Right cardiac atrium (tissue), 5 donors: ENCODE measurements around the gene CAVIN1. TPM values are rescaled to one million over a fixed set of nuclear protein-coding genes. Genes with fewer than 3 reads are reported as not detected.
"Not testable (repeated sequence)": the region's sequence is repeated elsewhere in the genome, so short reads cannot be mapped to it uniquely, and the experiment has no call there.

Experiments used
- ATAC-seq, 2 donors: fragments of 200-7000 bp; cut with Tn5 transposase; one replicate each; pipeline versions ENCODE4 v1.8.0 to v1.9.1; 2020; ENCODE audit warnings: moderate library complexity in 2 of 2, mild to moderate bottlenecking in 1 of 2
- DNase-seq, 3 donors: peaks; one replicate each; pipeline ENCODE4 v3.0.0-alpha.2; 2020
- H3K27ac ChIP-seq: one replicate; pipeline ENCODE4 v1.5.1; 2013; ENCODE audit warnings: mild to moderate bottlenecking, low read length, control low read depth, moderate library complexity
- H3K27me3 ChIP-seq: one replicate; pipeline ENCODE4 v1.6.1; 2013; ENCODE audit not compliant: control insufficient read depth, insufficient read depth
- H3K4me1 ChIP-seq: one replicate; pipeline ENCODE4 v1.6.1; 2013; ENCODE audit warnings: low read length; ENCODE audit not compliant: control insufficient read depth, insufficient read depth
- H3K4me3 ChIP-seq: one replicate; pipeline ENCODE4 v1.5.1; 2013; ENCODE audit warnings: low read length, control low read depth
- H3K9me3 ChIP-seq: one replicate; pipeline ENCODE4 v1.6.1; 2013; ENCODE audit warnings: low read length; ENCODE audit not compliant: control insufficient read depth
- WGBS: extraction: QIAGEN DNeasy Blood & Tissue Kit; methylation state at CpG from one replicate; pipeline ENCODE4 v1.1.7; 2013; 5-methylcytosine and 5-hydroxymethylcytosine counted together
- intact Hi-C, 4 donors: fragments of 100-400 bp; cut with DNase I; formaldehyde crosslinking; loops; one replicate each; pipeline versions ENCODE4 v1.11.0 to v1.14.0; 2022 to 2023
- polyA plus RNA-seq: library from polyadenylated mRNA; stranded (reverse); fragments of 200-250 nt; gene quantifications from one replicate; pipeline ENCODE4 v1.2.3, GENCODE V29; 2013
- total RNA-seq, 4 donors: library from RNA; stranded (reverse); fragmentation: NEBNext Ultra II Directional; extraction: Animal tissue kit (Norgen Biotek cat#: 25700); gene quantifications; one replicate each; pipeline ENCODE4 v1.2.1, GENCODE V29; 2021
- donor health status: healthy with polysubstance abuse.
- donor health status: DM: no; HTN: yes; CAD: no.
- donor health status: DM: no; HTN: no; CAD: no.
- donor health status: DM: no; HTN: yes; CAD: no; lungs with severe emphysema.
- donor health status: DM: yes; HTN: yes; CAD: no.

The CAVIN1 gene
- total and polyA plus RNA-seq, 5 donors, result 153 to 256 (median 189) TPM

DNA sequence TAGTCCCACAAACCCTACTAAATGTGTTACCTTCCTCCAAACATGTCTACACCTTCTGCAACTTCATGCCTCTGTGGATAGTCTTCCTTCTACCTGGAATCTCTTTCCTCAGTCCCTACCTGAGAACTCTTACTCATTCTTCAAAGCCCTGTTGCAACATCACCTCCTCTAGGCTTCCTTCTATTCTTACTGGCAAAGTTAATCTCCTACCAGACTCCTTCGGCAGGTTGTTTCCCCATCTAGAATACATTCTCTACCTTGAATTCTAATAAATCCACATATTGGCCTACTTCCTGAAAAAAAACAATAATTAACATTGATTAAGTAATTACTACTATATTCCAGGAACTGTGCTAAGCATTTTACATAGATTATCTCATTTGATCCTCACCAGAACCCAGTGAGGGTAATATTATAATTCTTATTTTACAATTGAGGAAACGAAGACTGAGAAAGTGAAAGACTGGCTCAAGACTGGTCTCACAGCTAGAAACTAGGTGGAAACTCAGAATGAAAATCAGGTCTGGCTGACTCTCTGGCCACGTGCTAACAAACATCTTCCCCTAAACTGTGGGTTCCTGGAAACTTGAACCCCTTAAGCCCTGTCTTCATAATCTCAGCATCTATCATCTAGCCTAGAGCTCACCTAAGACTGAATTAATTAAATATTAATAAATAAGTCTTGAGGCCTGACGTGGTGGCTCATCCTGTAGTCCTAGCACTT lies 30.2 kb downstream of the CAVIN1 start:
- DNase-seq (no peak), ATAC-seq (no peak)
- Histone ChIP-seq H3K27me3 (no peaks in the 10 kb centered on the region), H3K4me3 (no peak overlapping the region), H3K9me3 (no peaks in the 10 kb centered on the region), H3K27ac (no peak overlapping the region), H3K4me1 (no peaks in the 10 kb centered on the region)
- 87% methylated on average over 4 of the region's 4 CpGs for WGBS
- intact Hi-C loops, result no loop called here

DNA sequence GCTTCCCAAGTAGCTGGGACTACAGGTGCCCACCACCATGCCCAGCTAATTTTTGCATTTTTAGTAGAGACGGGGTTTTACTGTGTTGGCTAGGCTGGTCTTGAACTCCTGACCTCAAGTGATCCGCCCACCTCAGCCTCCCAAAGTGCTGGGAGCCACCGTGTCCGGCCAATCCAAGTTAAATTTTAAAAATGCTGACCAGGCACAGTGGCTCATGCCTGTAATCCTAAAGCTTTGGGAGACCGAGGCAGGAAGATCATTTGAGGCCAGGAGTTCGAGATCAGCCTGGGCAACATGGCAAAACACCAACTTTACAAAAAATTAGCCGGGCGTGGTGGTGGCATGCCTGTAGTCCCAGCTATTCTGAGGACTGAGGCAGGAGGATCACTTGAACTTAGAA lies 31.6 kb downstream of the CAVIN1 start:
- H3K9me3 ChIP-seq, H3K27me3 ChIP-seq, H3K4me3 ChIP-seq, ATAC-seq, intact Hi-C loops, H3K27ac ChIP-seq, DNase-seq, H3K4me1 ChIP-seq: not testable (repeated sequence)
- WGBS, result 90% methylated on average over 8 of the region's 8 CpGs

DNA sequence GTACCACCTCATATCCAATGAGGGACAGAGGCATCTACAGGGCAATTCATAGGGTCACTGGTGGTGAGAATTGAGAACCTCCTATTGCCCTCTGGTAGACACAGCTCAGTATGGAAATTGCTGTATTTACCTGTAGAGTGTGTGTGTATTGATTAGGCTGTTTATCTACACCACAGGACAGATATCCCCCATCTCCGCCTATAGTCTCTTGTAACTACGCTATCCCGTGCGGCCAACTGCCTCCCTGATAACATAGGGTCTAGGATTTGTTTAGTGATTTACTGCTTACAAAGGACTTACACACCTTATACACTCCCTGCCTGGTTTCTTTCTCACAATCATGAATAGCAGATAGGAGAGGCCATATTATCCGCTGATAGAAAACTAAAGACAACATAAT lies 33.2 kb downstream of the CAVIN1 start:
- H3K27me3 ChIP-seq, result no peaks in the 10 kb centered on the region
- WGBS, result 97% methylated on average over 5 of the region's 5 CpGs
- no peak for DNase-seq
- no peak overlapping the region for H3K27ac ChIP-seq
- peaks cover 2% of the 10 kb centered on the region for H3K4me1 ChIP-seq
- no peak for ATAC-seq
- intact Hi-C loops, result loop anchor here in 1 of 4 donors (5.0 kb wide), 1 partner anchor 43 kb away; no protein-coding TSS in a partner anchor
- H3K4me3 ChIP-seq, result no peak overlapping the region
- H3K9me3 ChIP-seq, result no peaks in the 10 kb centered on the region

DNA sequence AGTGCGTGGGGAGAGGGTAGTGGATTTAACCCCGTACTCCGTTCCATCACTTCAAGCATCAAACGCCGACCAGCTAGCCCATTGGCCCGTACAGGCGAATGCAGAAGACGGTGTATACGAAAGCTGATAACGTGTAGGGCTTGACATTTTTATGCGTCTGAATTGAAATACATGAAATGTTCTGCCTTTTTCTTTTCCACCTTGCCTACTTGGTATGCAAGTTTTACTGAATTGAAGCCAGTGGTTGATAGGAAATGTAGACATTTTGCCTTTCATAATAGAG lies 34.0 kb downstream of the CAVIN1 start:
- no peak for DNase-seq
- H3K27me3 ChIP-seq, result no peaks in the 10 kb centered on the region
- peak overlapping the region; percentile 50 for H3K4me3 ChIP-seq
- H3K27ac ChIP-seq, result peak overlapping the region; percentile 98
- H3K9me3 ChIP-seq, result no peaks in the 10 kb centered on the region
- WGBS, result 2% methylated on average over 11 of the region's 11 CpGs
- no peak for ATAC-seq
- intact Hi-C loops, result loop anchor here in 1 of 4 donors (5.0 kb wide), 1 partner anchor 42 kb away; no protein-coding TSS in a partner anchor
- H3K4me1 ChIP-seq, result peaks cover 2% of the 10 kb centered on the region

DNA sequence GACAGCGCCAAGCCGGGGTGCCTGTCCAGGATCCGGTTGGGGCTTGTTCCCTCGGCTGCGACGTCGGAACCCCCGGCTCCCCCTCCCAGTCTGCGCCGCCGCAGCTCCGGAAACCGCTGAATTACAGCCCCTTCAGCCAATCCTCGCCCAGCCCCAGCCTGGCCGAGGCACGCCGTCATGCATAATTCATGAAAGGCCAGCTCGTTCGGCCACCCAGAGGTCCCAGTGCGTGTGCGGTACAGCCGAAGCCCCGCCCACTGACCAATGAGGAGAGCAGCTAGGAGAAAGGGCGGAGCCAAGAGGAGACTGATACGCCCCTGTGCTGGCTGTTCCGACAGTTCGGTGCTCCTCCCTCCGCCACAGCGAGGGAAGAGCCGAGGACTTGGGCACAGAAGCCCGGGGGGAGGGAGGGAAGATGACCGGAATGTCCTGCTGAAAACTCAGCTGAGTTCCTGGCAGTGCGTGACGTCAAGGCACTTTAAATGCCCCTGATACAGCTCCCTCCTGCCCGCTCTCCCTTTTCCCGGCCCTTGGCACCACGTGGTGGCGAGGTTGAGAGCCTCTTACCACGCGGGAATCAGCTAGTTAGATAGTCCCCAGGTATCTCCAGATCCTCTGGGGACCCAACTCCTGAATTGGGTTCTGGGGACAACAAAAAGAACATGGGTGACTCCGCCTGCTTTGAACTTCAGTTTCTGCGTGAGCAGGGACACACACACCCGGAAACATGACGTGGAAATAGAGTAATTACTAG lies 34.5 kb downstream of the CAVIN1 start, which contains the start of gene STAT3:
STAT3 (minus strand) TSS at position 62 of the 754 bp plus-strand sequence. CDS start 39,926 bp downstream, outside the sequence.
- ATAC-seq (peak; percentile 98), DNase-seq (peak; percentile 100)
- no peaks in the 10 kb centered on the region for H3K27me3 ChIP-seq
- H3K4me1 ChIP-seq, result peaks cover 2% of the 10 kb centered on the region
- no peaks in the 10 kb centered on the region for H3K9me3 ChIP-seq
- WGBS, result under 1% methylated on average over 44 of the region's 44 CpGs
- H3K27ac ChIP-seq, result peak within 1 kb of the TSS; percentile 98
- intact Hi-C loops, result loop anchor here in 1 of 4 donors (5.0 kb wide), 1 partner anchor 41 kb away; no protein-coding TSS in a partner anchor
- H3K4me3 ChIP-seq, result peak within 1 kb of the TSS; percentile 81

DNA sequence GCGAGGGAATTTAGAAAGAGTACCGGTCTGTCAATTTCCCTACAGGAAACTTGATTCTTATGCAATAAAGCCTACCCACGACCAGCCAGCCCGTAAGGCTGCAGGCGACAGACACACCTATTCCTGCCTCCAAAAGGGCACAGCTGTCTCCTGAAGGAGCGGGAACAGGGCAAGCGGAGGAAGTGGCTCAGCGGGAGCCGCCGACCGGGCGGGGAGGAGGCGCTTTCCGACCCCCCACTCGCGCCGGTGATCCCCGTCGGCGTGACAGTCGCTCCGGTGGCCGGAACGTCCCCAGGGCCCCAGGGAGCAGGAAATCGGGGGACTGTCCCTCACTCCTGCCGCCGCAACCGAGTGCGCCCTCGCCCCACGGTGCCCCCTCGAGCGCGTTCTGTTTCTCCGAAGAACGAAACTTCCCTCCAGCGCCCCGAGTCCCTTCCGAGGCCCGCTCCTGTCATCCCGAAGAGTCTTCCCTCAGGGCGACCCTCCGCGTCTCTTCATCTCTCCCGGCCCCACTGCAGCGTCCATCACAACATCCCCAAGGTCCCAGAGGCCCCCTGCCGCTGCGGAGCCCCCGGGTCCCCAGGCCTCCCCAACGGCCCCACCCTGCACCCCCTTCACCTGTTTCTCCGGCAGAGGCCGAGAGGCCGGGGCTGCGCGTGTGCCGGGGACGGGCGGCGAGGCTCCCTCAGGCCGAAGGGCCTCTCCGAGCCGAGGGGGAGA lies 35.2 kb downstream of the CAVIN1 start:
- intact Hi-C loops, result loop anchor here in 1 of 4 donors (5.0 kb wide), 1 partner anchor 41 kb away; no protein-coding TSS in a partner anchor
- under 1% methylated on average over 62 of the region's 62 CpGs for WGBS
- peak; percentile 20 to 67 for ATAC-seq
- Histone ChIP-seq H3K27me3 (no peaks in the 10 kb centered on the region), H3K9me3 (no peaks in the 10 kb centered on the region), H3K4me3 (peak overlapping the region; percentile 81), H3K27ac (peak overlapping the region; percentile 96), H3K4me1 (peaks cover 2% of the 10 kb centered on the region)
- DNase-seq, result peak; percentile 55 to 77 (median 72)

DNA sequence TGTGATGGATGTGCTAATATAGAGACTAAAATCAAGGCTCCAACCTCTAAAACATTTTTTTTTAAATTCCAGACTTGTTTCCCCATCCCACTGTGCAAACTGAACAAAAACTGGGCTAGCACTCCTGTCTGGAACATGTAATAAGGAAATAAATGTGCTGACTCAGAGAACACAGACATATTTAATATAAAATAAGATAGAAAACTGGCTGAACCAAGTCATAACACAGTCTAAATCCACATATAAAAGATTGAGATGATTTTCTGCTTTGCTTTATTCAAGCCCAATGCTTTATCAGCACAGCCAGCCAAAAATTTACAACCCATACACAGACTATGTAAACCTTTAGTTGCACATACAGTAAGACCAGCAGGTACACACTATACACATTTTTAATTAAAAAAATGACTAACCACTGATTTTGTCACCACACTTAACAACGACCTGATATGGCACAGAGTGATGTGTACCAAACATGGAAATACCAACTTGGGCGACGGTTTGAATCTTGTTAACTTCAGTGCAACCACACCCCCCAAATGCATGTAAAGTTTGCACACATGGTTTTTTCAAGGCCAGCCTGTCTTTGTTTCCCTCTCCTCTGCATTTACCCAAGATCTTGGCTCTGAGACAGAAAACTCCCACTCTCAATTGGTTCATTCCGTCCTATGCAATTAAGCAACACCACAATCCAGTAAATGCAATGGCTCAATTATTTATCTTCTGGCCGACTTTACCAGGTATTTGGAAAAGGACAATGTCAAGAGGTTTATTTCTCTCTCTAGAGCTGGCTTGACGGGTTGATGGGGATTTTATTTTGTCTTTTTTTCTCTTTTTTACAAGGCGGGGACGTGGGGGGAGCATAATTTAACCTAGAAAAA lies 36.0 kb downstream of the CAVIN1 start:
- ATAC-seq (no peak), DNase-seq (no peak)
- WGBS, result 0% methylated on average over 8 of the region's 8 CpGs

DNA sequence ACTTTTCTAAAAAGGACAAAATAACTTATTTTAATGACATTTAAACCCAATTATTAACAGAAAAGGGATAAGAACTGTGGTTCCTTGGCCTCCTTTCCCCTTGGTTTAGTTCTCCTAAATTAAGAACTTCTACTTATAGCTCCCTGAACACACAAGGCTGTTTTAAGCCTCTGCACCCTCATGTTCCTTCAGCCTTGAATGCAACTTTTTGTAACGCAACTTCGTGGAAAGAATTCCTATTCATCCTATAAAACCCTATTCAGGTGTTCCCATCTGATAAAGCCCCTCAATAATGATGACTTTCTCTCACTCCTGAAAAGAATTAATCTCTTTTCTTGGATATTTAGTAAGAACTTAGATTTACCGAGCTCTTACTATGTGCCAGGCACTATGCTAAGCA lies 41.2 kb downstream of the CAVIN1 start:
- DNase-seq (no peak), ATAC-seq (no peak)
- WGBS, result 64% methylated on average over 3 of the region's 3 CpGs
- intact Hi-C loops, result no loop called here
- no peak overlapping the region for H3K27ac ChIP-seq
- peaks cover 10% of the 10 kb centered on the region for H3K4me1 ChIP-seq
- H3K9me3 ChIP-seq, result no peaks in the 10 kb centered on the region
- no peak overlapping the region for H3K4me3 ChIP-seq
- no peaks in the 10 kb centered on the region for H3K27me3 ChIP-seq

More for the DNA sequence above, 36.0 kb downstream of the CAVIN1 start:
- peak overlapping the region; percentile 81 for H3K4me3 ChIP-seq
- H3K27ac ChIP-seq, result peak overlapping the region; percentile 96
- H3K27me3 ChIP-seq, result no peaks in the 10 kb centered on the region
- H3K4me1 ChIP-seq, result peaks cover 3% of the 10 kb centered on the region
- intact Hi-C loops, result loop anchor here in 1 of 4 donors (5.0 kb wide), 1 partner anchor 40 kb away; no protein-coding TSS in a partner anchor
- H3K9me3 ChIP-seq, result no peaks in the 10 kb centered on the region

DNA sequence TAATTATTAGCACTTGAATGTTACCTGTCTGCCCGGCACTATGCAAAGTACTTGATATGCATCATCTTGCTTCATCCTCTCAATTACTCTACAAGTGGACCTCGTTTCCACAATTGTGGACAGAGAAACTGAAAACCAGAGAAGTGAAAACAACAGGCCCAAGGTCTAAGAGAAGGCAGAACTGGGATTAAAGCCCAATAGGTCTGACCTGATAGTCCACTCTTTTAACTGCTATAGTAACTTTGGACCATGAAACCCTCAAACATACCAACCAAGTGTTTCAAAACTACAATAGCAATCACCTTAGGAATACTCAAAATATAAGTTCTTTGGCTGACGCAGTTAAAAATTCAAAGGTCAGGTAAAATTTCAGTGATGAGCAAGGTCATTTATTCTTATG lies 42.1 kb downstream of the CAVIN1 start:
- Histone ChIP-seq H3K27me3 (no peaks in the 10 kb centered on the region), H3K4me1 (peaks cover 8% of the 10 kb centered on the region), H3K9me3 (no peaks in the 10 kb centered on the region), H3K27ac (no peak overlapping the region), H3K4me3 (no peak overlapping the region)
- ATAC-seq (no peak), DNase-seq (no peak)
- 82% methylated on average over 3 of the region's 3 CpGs for WGBS
- intact Hi-C loops, result no loop called here

DNA sequence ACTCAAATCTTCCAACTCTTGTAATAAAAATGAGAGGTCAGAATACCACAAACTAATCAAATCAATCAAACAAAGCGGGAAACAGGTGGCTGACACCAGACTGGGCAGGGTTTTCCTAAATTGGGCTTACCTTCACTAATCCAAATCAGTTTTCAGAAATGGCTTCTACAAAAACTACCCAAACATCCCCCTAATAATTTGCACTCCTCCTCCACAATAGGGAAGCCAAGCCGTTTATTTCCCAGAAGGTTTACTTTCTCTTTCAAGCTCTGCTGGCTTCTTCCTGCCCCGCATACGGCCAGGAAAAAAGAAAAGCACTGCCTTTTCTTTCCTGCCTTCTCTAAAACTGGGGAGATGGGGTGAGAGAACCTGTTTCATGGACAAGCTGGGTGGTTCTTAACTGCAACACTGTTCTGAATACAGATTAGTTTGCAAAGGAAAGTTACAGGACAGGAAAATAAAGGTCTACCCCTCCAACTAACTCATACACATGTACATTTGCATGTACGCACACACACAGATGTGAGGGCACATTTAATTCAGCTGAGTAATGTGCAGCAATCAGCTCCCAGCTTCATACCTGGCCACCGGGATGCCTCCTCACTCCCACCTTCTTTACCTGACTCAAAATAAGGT lies 44.0 kb downstream of the CAVIN1 start:
- WGBS, result 13% methylated on average over 6 of the region's 6 CpGs
- peaks cover 8% of the 10 kb centered on the region for H3K4me1 ChIP-seq
- H3K4me3 ChIP-seq, result peak overlapping the region; percentile 26
- DNase-seq (no peak), ATAC-seq (peak; percentile 57 to 67)
- intact Hi-C loops, result no loop called here
- H3K9me3 ChIP-seq, result no peaks in the 10 kb centered on the region
- peak overlapping the region; percentile 60 for H3K27ac ChIP-seq
- H3K27me3 ChIP-seq, result no peaks in the 10 kb centered on the region
